Mesenchymal stem cell (in vitro differentiated cells and primary cell): ENCODE data around the gene PTGS1.

Source experiments
- DNase-seq: peaks from one replicate; pipeline ENCODE4 v3.0.0-alpha.2; 2013
- H2AFZ ChIP-seq: one replicate; pipeline ENCODE4 v1.6.1; 2013; ENCODE audit warnings: low read depth, mild to moderate bottlenecking, control low read depth, inconsistent platforms, low read length, moderate library complexity
- H2AK5ac ChIP-seq: 2 replicates; pipeline ENCODE4 v1.6.1; 2013; ENCODE audit warnings: low read length, moderate library complexity, mild to moderate bottlenecking, inconsistent platforms; ENCODE audit not compliant: severe bottlenecking
- H2BK120ac ChIP-seq: one replicate; pipeline ENCODE4 v1.6.1; 2013; ENCODE audit warnings: low read depth, mild to moderate bottlenecking, inconsistent platforms, low read length, moderate library complexity
- H2BK12ac ChIP-seq, 2 experiments: one replicate each; pipeline ENCODE4 v1.6.1; 2013; ENCODE audit warnings: inconsistent platforms in 2 of 2, low read length in 2 of 2, mild to moderate bottlenecking in 2 of 2, moderate library complexity in 2 of 2, control low read depth in 1 of 2
- H2BK15ac ChIP-seq: one replicate; pipeline ENCODE4 v1.6.1; 2013; ENCODE audit warnings: mild to moderate bottlenecking, low read depth, inconsistent platforms; ENCODE audit not compliant: poor library complexity, severe bottlenecking
- H2BK5ac ChIP-seq: 2 replicates; pipeline ENCODE4 v1.6.1; 2013; ENCODE audit warnings: low read depth, mild to moderate bottlenecking, low read length, control low read depth, inconsistent platforms; ENCODE audit not compliant: poor library complexity, severe bottlenecking
- H3K14ac ChIP-seq, 2 experiments: one replicate each; pipeline ENCODE4 v1.6.1; 2013; ENCODE audit warnings: inconsistent platforms in 2 of 2, low read length in 2 of 2, control low read depth in 1 of 2, mild to moderate bottlenecking in 1 of 2, moderate library complexity in 1 of 2
- H3K18ac ChIP-seq, 2 experiments: one replicate each; pipeline ENCODE4 v1.6.1; 2013; ENCODE audit warnings: inconsistent platforms in 2 of 2, low read length in 2 of 2, control low read depth in 1 of 2, low read depth in 1 of 2, mild to moderate bottlenecking in 1 of 2
- H3K23ac ChIP-seq, 2 experiments: one replicate each; pipeline ENCODE4 v1.6.1; 2013; ENCODE audit warnings: inconsistent platforms in 2 of 2, low read length in 2 of 2, mild to moderate bottlenecking in 2 of 2, moderate library complexity in 2 of 2, control low read depth in 1 of 2
- H3K27ac ChIP-seq: 2 replicates; pipeline ENCODE4 v1.5.1; 2013; ENCODE audit warnings: mild to moderate bottlenecking, moderate library complexity, low read length, control low read depth, inconsistent platforms; ENCODE audit not compliant: poor library complexity, severe bottlenecking
- H3K27me3 ChIP-seq, 2 experiments: 2 replicates each; pipeline versions ENCODE4 v1.6.1 to v1.7.0; 2013; ENCODE audit warnings: low read length in 2 of 2, mild to moderate bottlenecking in 2 of 2, moderate library complexity in 2 of 2, control low read depth in 1 of 2, inconsistent platforms in 1 of 2; ENCODE audit not compliant: control insufficient read depth in 1 of 2, insufficient read depth in 1 of 2
- H3K36me3 ChIP-seq, 2 experiments: 2 replicates each; pipeline versions ENCODE4 v1.6.1 to v1.7.0; 2013; ENCODE audit warnings: low read length in 2 of 2, control low read depth in 1 of 2, inconsistent platforms in 1 of 2, low read depth in 1 of 2, mild to moderate bottlenecking in 1 of 2; ENCODE audit not compliant: insufficient read depth in 2 of 2, control insufficient read depth in 1 of 2
- H3K4ac ChIP-seq, 2 experiments: one replicate each; pipeline ENCODE4 v1.6.1; 2013; ENCODE audit warnings: inconsistent platforms in 2 of 2, low read length in 2 of 2, mild to moderate bottlenecking in 2 of 2, moderate library complexity in 2 of 2, control low read depth in 1 of 2, low read depth in 1 of 2
- H3K4me1 ChIP-seq: 2 replicates; pipeline ENCODE4 v1.6.1; 2013; ENCODE audit warnings: low read depth, low read length, control low read depth; ENCODE audit not compliant: control insufficient read depth, insufficient read depth
- H3K4me2 ChIP-seq: 2 replicates; pipeline ENCODE4 v1.6.1; 2013; ENCODE audit warnings: low read length, mild to moderate bottlenecking, inconsistent platforms; ENCODE audit not compliant: poor library complexity, severe bottlenecking
- H3K4me3 ChIP-seq, 2 experiments: 2 replicates each; pipeline versions ENCODE4 v1.5.1 to v1.7.0; 2013; ENCODE audit warnings: low read length in 2 of 2, mild to moderate bottlenecking in 2 of 2, control low read depth in 1 of 2, low read depth in 1 of 2; ENCODE audit not compliant: insufficient read depth in 1 of 2
- H3K79me1 ChIP-seq: replicated peaks from 2 replicates; pipeline ENCODE4 v1.6.1; 2013; ENCODE audit warnings: mild to moderate bottlenecking, control low read depth, low read length, inconsistent platforms; ENCODE audit not compliant: poor library complexity, severe bottlenecking
- H3K9ac ChIP-seq: 2 replicates; pipeline ENCODE4 v1.7.0; 2013; ENCODE audit warnings: mild to moderate bottlenecking, low read length, moderate library complexity
- H3K9me3 ChIP-seq: 2 replicates; pipeline ENCODE4 v1.7.0; 2013; ENCODE audit warnings: mild to moderate bottlenecking, low read length; ENCODE audit not compliant: control insufficient read depth
- H4K8ac ChIP-seq: one replicate; pipeline ENCODE4 v1.6.1; 2013; ENCODE audit warnings: inconsistent platforms, mild to moderate bottlenecking, low read length, moderate library complexity
- H4K91ac ChIP-seq: one replicate; pipeline ENCODE4 v1.6.1; 2013; ENCODE audit warnings: mild to moderate bottlenecking, low read length, inconsistent platforms
- WGBS: methylation state at CpG from one replicate; pipeline ENCODE4 v1.1.7; 2013; ENCODE audit warnings: mixed read lengths; 5-methylcytosine and 5-hydroxymethylcytosine counted together

PTGS1 gene

DNA sequence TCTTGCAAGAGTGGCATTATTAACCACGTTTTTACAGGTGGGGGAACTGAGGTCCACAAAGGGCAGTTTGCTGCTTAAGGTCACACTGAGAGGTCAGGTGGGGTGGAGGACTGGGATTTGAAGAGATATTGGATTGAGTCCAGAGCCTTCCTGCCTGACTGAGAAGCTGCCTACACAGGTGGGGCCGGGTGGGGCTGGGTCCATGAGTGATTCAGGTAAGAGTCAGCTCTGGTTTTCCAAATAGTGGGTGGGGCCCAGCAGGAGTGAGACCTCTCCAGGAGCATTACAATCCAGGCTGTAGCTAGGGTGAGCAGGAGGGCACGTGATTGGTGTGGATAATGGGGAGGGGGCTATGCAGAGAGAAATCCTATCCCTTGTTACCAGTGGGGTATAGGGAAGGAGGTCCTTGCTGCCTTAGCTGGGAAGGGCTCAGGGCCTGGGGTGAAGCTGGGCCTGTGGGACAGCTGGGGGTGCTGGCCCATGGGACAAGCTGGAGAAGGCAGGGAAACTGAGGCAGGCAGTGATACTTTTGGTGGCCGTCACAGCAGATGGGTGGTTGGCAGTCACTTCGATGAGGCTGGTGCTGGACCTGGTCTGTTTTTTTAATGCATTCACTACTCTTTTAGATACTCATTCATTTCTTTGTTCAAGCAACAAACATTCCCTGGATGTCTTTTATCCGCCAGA lies 2.9 kb upstream of the PTGS1 start:
- no peak overlapping the region for H3K9ac ChIP-seq
- no peaks in the 10 kb centered on the region for H3K79me1 ChIP-seq
- no peak overlapping the region for H4K91ac ChIP-seq
- H3K36me3 ChIP-seq = no peaks in the 10 kb centered on the region
- no peak overlapping the region for H3K23ac ChIP-seq
- no peak overlapping the region for H3K27ac ChIP-seq
- H2AFZ ChIP-seq = no peak overlapping the region
- H3K18ac ChIP-seq = no peak overlapping the region
- DNase-seq = no peak
- no peaks in the 10 kb centered on the region for H3K27me3 ChIP-seq
- 75% methylated on average over 6 of the region's 6 CpGs for WGBS
- no peak overlapping the region for H3K4ac ChIP-seq
- H4K8ac ChIP-seq = no peak overlapping the region
- H2BK15ac ChIP-seq = no peak overlapping the region
- no peak overlapping the region for H2BK120ac ChIP-seq
- no peak overlapping the region for H2AK5ac ChIP-seq
- no peak overlapping the region for H3K14ac ChIP-seq
- H3K9me3 ChIP-seq = no peaks in the 10 kb centered on the region
- H3K4me2 ChIP-seq = no peak overlapping the region
- no peak overlapping the region for H2BK5ac ChIP-seq
- no peak overlapping the region for H2BK12ac ChIP-seq
- no peak overlapping the region for H3K4me3 ChIP-seq
- H3K4me1 ChIP-seq = peaks cover 12% of the 10 kb centered on the region

DNA sequence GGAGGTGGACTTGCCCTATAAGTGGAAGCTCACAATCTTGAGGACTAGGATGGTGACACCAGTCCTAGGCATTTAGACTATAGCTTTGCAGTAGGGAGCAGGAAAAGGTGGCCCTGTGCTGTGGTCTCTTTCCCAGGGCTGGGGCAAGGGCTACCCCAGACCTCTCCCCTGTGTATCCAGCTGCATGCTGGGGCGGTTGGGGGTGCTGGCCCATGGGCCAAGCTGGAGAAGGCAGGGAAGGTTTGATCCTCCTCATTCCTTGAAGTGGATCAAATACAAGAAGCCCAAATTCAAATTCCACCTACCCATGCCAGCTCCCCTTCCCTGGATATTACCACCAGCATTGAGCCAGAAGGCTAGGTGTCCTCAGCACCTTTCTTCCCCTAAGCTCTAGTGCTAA lies 2.2 kb upstream of the PTGS1 start:
- H2BK15ac ChIP-seq = no peak overlapping the region
- H3K14ac ChIP-seq = no peak overlapping the region
- no peak overlapping the region for H3K27ac ChIP-seq
- H3K18ac ChIP-seq = no peak overlapping the region
- 100% methylated on average over 1 of the region's 1 CpG for WGBS
- no peak for DNase-seq
- no peak overlapping the region for H2BK12ac ChIP-seq
- H2BK120ac ChIP-seq = no peak overlapping the region
- H3K27me3 ChIP-seq = no peaks in the 10 kb centered on the region
- H3K4me3 ChIP-seq = no peak overlapping the region
- no peak overlapping the region for H3K9ac ChIP-seq
- peak overlapping the region in 1 of 2 experiments; percentile 23 for H3K23ac ChIP-seq
- no peaks in the 10 kb centered on the region for H3K79me1 ChIP-seq
- H2AFZ ChIP-seq = no peak overlapping the region
- no peak overlapping the region for H3K4me2 ChIP-seq
- no peak overlapping the region for H4K8ac ChIP-seq
- no peak overlapping the region for H4K91ac ChIP-seq
- no peaks in the 10 kb centered on the region for H3K9me3 ChIP-seq
- H2AK5ac ChIP-seq = no peak overlapping the region
- no peak overlapping the region for H2BK5ac ChIP-seq
- no peaks in the 10 kb centered on the region for H3K36me3 ChIP-seq
- no peak overlapping the region for H3K4ac ChIP-seq
- H3K4me1 ChIP-seq = peaks cover 10% of the 10 kb centered on the region

DNA sequence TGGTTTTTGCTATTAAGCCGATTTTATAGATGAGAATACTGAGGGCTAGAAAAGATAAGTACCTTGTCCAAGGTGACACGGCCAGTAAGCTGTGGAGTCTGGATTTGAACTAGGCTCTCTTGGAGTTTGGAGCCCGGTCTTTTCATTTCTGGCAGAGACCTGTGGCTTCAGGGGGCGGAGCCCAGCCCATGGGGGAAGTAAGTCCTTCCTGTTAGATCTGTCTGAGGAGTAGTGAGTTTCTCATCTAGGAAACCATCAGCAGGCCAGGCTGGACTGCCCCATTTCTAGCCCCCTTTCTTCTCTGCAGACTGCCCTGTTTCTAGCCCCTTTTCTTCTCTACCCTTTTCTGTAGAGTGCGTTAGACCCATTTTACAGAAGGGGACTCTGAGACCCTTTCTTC lies 521 bp upstream of the PTGS1 start:
- Histone ChIP-seq H3K4ac (no peak overlapping the region), H3K9ac (peak overlapping the region; percentile 73), H2AK5ac (no peak overlapping the region), H3K36me3 (no peaks in the 10 kb centered on the region), H3K14ac (no peak overlapping the region), H3K27ac (no peak overlapping the region), H3K27me3 (no peaks in the 10 kb centered on the region), H2AFZ (no peak overlapping the region), H2BK5ac (no peak overlapping the region), H3K18ac (no peak overlapping the region), H3K9me3 (no peaks in the 10 kb centered on the region), H4K8ac (no peak overlapping the region), H3K4me1 (peaks cover 15% of the 10 kb centered on the region), H3K79me1 (no peaks in the 10 kb centered on the region), H2BK12ac (no peak overlapping the region), H3K23ac (no peak overlapping the region), H3K4me2 (no peak overlapping the region), H4K91ac (no peak overlapping the region), H2BK15ac (no peak overlapping the region), H2BK120ac (no peak overlapping the region), H3K4me3 (peak overlapping the region in 1 of 2 experiments; percentile 86)
- WGBS = 84% methylated on average over 4 of the region's 5 CpGs
- no peak for DNase-seq

DNA sequence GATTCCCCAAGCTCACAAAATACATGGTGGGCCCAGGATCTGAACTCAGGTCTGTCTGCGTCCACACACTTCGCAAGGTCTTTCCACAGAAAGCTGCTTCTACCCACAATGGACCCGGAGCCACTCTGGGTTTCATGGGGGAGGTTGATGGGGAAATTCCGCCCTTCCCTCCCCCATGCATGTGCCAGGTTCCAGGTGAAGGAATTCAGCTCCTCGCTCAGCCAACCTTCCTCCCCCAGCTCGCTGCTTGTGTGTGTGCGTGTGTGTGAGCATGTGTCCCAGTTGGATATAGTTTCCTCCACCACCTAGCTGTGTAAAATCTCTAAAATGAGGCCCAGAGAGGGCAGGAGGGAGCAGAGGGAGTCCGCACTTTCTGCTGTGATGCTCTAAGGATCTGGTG lies 1.0 kb downstream of the PTGS1 start:
- Histone ChIP-seq H3K4me2 (no peak overlapping the region), H3K27ac (no peak overlapping the region), H4K91ac (no peak overlapping the region), H2AFZ (no peak overlapping the region), H3K14ac (no peak overlapping the region), H3K4me1 (peaks cover 30% of the 10 kb centered on the region), H3K4ac (no peak overlapping the region), H4K8ac (no peak overlapping the region), H3K9ac (peak overlapping the region; percentile 85), H3K36me3 (no peaks in the 10 kb centered on the region), H2BK12ac (no peak overlapping the region), H2BK120ac (no peak overlapping the region), H2BK5ac (no peak overlapping the region), H3K79me1 (peaks cover 2% of the 10 kb centered on the region), H3K18ac (no peak overlapping the region), H3K9me3 (no peaks in the 10 kb centered on the region), H2AK5ac (no peak overlapping the region), H2BK15ac (no peak overlapping the region), H3K4me3 (peak overlapping the region in 1 of 2 experiments; percentile 86), H3K23ac (no peak overlapping the region), H3K27me3 (no peaks in the 10 kb centered on the region)
- DNase-seq = no peak
- 90% methylated on average over 3 of the region's 8 CpGs for WGBS
